ENCODE measurements around the gene PNLIPRP2. TPM values are rescaled to one million over a fixed set of nuclear protein-coding genes. Genes with fewer than 3 reads are reported as not detected.

Gene PNLIPRP2
- 0.06 to 0.14 TPM (median 0.08 TPM) in 4 of 5 replicates, not detected in the other for total RNA-seq (2022; extraction: Qiagen RNA extraction)

GRCh38 chr10:116620423-116621400, at the start of gene PNLIPRP2:
PNLIPRP2 (plus strand) TSS chr10:116620953.

GRCh38 chr10:116590590-116591444, 29.9 kb upstream of the PNLIPRP2 start, which contains the start of gene PNLIPRP1:
PNLIPRP1 (plus strand) TSS chr10:116590959; CDS start chr10:116591130, 171 bp downstream.

Other genes starting within 250 kb of the PNLIPRP2 start
- 0.03 to 0.07 TPM (median 0.04 TPM) in 5 replicates for gene PNLIPRP3, start 193.1 kb upstream of the PNLIPRP2 start, total RNA-seq (2022; extraction: Qiagen RNA extraction)
- gene PNLIP, start 75.0 kb upstream of the PNLIPRP2 start, total RNA-seq (2022; extraction: Qiagen RNA extraction), result 0.13 to 0.28 TPM (median 0.14 TPM) in 4 of 5 replicates, not detected in the other
- gene PNLIPRP1, start 30.0 kb upstream of the PNLIPRP2 start, total RNA-seq (2022; extraction: Qiagen RNA extraction), result not detected in 5 replicates
- gene HSPA12A, start 121.6 kb downstream of the PNLIPRP2 start, total RNA-seq (2022; extraction: Qiagen RNA extraction), result 8.0 to 9.8 TPM (median 8.7 TPM) in 5 replicates
- gene ENO4, start 228.5 kb downstream of the PNLIPRP2 start, total RNA-seq (2022; extraction: Qiagen RNA extraction), result 0.32 to 0.60 TPM (median 0.35 TPM) in 5 replicates